Liver (tissue), 9 donors: ENCODE results near the gene C2. TPM values are rescaled to one million over a fixed set of nuclear protein-coding genes. Genes with fewer than 3 reads are reported as not detected.

ENCODE experiments used
- DNase-seq: peaks from one replicate; pipeline ENCODE4 v3.0.0-alpha.2; 2017; ENCODE audit warnings: low spot score
- H3K27ac ChIP-seq, 2 donors: one replicate each; pipeline ENCODE4 v1.7.0; 2013; ENCODE audit warnings: inconsistent platforms in 2 of 2, low read length in 2 of 2, control low read depth in 1 of 2, low read depth in 1 of 2, mild to moderate bottlenecking in 1 of 2
- H3K27me3 ChIP-seq, 4 donors: one replicate each; pipeline versions ENCODE4 v1.6.1 to v1.7.0; 2013; ENCODE audit warnings: low read length in 3 of 4, inconsistent platforms in 1 of 4, mild to moderate bottlenecking in 1 of 4, moderate library complexity in 1 of 4; ENCODE audit not compliant: control insufficient read depth in 4 of 4, insufficient read depth in 4 of 4
- H3K36me3 ChIP-seq, 4 donors: one replicate each; pipeline versions ENCODE4 v1.6.1 to v1.7.0; 2013; ENCODE audit warnings: low read length in 3 of 4, mild to moderate bottlenecking in 3 of 4, low read depth in 1 of 4, moderate library complexity in 1 of 4; ENCODE audit not compliant: control insufficient read depth in 4 of 4, insufficient read depth in 3 of 4
- H3K4me1 ChIP-seq, 4 donors: one replicate each; pipeline versions ENCODE4 v1.6.1 to v1.7.0; 2013; ENCODE audit warnings: low read length in 3 of 4, mild to moderate bottlenecking in 3 of 4, moderate library complexity in 1 of 4; ENCODE audit not compliant: control insufficient read depth in 4 of 4, insufficient read depth in 4 of 4
- H3K4me3 ChIP-seq, 3 donors: one replicate each; pipeline versions ENCODE4 v1.6.1 to v1.7.0; 2013; ENCODE audit warnings: low read length in 3 of 3, control low read depth in 1 of 3, low read depth in 1 of 3, mild to moderate bottlenecking in 1 of 3
- H3K9ac ChIP-seq, 2 donors: one replicate each; pipeline ENCODE4 v1.7.0; 2013; ENCODE audit warnings: low read length in 2 of 2, mild to moderate bottlenecking in 2 of 2, moderate library complexity in 2 of 2, control low read depth in 1 of 2, low read depth in 1 of 2
- H3K9me3 ChIP-seq, 4 donors: one replicate each; pipeline versions ENCODE4 v1.6.1 to v1.7.0; 2013; ENCODE audit warnings: low read length in 3 of 4; ENCODE audit not compliant: control insufficient read depth in 4 of 4
- FOXA2 ChIP-seq: IDR thresholded peaks from 2 replicates; pipeline ENCODE4 v1.6.1; 2016; ENCODE audit warnings: antibody characterized with exemption
- GABPA ChIP-seq, 2 donors: IDR thresholded peaks in 1 of 2; conservative IDR thresholded peaks in 1 of 2; 2 replicates each; pipeline ENCODE4 v1.6.1; 2016; ENCODE audit warnings: antibody characterized with exemption in 2 of 2, mild to moderate bottlenecking in 1 of 2, moderate library complexity in 1 of 2
- HNF4A ChIP-seq, 2 donors: conservative IDR thresholded peaks; 2 replicates each; pipeline ENCODE4 v1.6.1; 2016; ENCODE audit warnings: antibody characterized with exemption in 2 of 2, mild to moderate bottlenecking in 2 of 2
- HNF4G ChIP-seq: IDR thresholded peaks from 2 replicates; pipeline ENCODE4 v1.6.1; 2016; ENCODE audit warnings: antibody characterized with exemption
- JUND ChIP-seq, 2 donors: IDR thresholded peaks; 2 replicates each; pipeline ENCODE4 v1.6.1; 2016; ENCODE audit warnings: antibody characterized with exemption in 2 of 2
- RAD21 ChIP-seq, 2 donors: IDR thresholded peaks; 2 replicates each; pipeline ENCODE4 v1.6.1; 2016; ENCODE audit warnings: antibody characterized with exemption in 2 of 2, mild to moderate bottlenecking in 2 of 2
- RXRA ChIP-seq, 2 donors: IDR thresholded peaks; 2 replicates each; pipeline ENCODE4 v1.6.1; 2017 to 2018; ENCODE audit warnings: antibody characterized with exemption in 2 of 2, mild to moderate bottlenecking in 1 of 2
- SP1 ChIP-seq: IDR thresholded peaks from 2 replicates; pipeline ENCODE4 v1.6.1; 2018; ENCODE audit warnings: antibody characterized with exemption, mild to moderate bottlenecking
- TAF1 ChIP-seq: conservative IDR thresholded peaks from 2 replicates; pipeline ENCODE4 v1.6.1; 2016; ENCODE audit warnings: antibody characterized with exemption, mild to moderate bottlenecking
- WGBS: extraction: QIAGEN DNeasy Blood & Tissue Kit; methylation state at CpG from one replicate; pipeline ENCODE4 v1.1.7; 2013; 5-methylcytosine and 5-hydroxymethylcytosine counted together
- polyA plus RNA-seq, 2 donors: library from polyadenylated mRNA; stranded (reverse) in 1 of 2; unstranded in 1 of 2; fragments of 200-250 nt in 1 of 2; fragments of >200 nt in 1 of 2; fragmentation: Nextera tagmentation in 1 of 2; extraction: Ambion mirVana in 1 of 2; gene quantifications; one replicate each; pipeline versions ENCODE4 v1.2.1 to v1.2.3, GENCODE V29; 2013 to 2015
- total RNA-seq, 2 donors: library from RNA; depleted of rRNA; stranded (reverse); fragments of >200 nt; gene quantifications; one replicate each; pipeline ENCODE4 v1.2.3, GENCODE V29; 2014
- TF ChIP-seq, protein P1 (sequence below): fragments of 150-350 bp; IDR thresholded peaks from 2 replicates; pipeline ENCODE4 v1.5.1; 2017; ENCODE audit warnings: improper control_type of control experiment, low read depth, low read length; ENCODE audit not compliant: missing input control
- TF ChIP-seq, protein P2 (sequence below): IDR thresholded peaks from 2 replicates; pipeline ENCODE4 v1.6.1; 2016; ENCODE audit warnings: antibody characterized with exemption, mild to moderate bottlenecking
- TF ChIP-seq, protein P3 (sequence below): IDR thresholded peaks from 2 replicates; pipeline ENCODE4 v1.6.1; 2016; ENCODE audit warnings: antibody characterized with exemption
- TF ChIP-seq, protein P4 (sequence below): IDR thresholded peaks from 2 replicates; pipeline ENCODE4 v1.6.1; 2016; ENCODE audit warnings: antibody characterized with exemption
- donor health status: healthy.
- donor health status: healthy.
- donor health status: healthy.
- donor health status: healthy.
- donor health status: healthy.

C2 gene
- total and polyA plus RNA-seq, 4 donors = 212 to 522 (median 397) TPM

DNA sequence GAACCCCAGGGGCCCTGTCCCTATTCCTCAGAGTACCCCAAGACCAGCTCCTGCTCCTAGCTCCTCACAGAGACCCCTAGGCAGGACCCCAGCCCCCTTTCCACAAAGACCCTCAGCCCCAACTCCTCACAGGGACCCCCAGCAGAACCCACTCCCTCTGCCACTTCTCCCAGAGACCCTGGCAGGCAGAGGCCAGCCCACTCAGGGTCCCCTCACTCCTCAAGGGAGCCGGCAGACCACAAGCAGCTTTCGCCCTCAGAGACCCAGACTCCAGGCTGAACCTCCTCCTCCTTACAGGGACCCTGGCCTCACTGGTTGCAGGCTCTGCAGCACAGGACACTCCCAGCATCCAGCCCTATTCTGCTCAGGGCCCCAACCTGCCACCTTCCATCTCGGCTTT, 49.3 kb upstream of the C2 start:
- Histone ChIP-seq H3K27ac (no peak overlapping the region), H3K4me3 (no peak overlapping the region), H3K36me3 (peaks cover 7 to 31% (median 13%) of the 10 kb centered on the region in 4 donors), H3K9ac (no peak overlapping the region), H3K27me3 (no peaks in the 10 kb centered on the region), H3K9me3 (no peaks in the 10 kb centered on the region), H3K4me1 (no peaks in the 10 kb centered on the region)
- 87% methylated on average over 3 of the region's 3 CpGs for WGBS
- TF ChIP-seq, protein P1, sequence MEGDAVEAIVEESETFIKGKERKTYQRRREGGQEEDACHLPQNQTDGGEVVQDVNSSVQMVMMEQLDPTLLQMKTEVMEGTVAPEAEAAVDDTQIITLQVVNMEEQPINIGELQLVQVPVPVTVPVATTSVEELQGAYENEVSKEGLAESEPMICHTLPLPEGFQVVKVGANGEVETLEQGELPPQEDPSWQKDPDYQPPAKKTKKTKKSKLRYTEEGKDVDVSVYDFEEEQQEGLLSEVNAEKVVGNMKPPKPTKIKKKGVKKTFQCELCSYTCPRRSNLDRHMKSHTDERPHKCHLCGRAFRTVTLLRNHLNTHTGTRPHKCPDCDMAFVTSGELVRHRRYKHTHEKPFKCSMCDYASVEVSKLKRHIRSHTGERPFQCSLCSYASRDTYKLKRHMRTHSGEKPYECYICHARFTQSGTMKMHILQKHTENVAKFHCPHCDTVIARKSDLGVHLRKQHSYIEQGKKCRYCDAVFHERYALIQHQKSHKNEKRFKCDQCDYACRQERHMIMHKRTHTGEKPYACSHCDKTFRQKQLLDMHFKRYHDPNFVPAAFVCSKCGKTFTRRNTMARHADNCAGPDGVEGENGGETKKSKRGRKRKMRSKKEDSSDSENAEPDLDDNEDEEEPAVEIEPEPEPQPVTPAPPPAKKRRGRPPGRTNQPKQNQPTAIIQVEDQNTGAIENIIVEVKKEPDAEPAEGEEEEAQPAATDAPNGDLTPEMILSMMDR = no peak
- TF ChIP-seq TAF1 (no peak), SP1 (no peak), RXRA (IDR thresholded peaks at IDR 0.05) (no peak), RAD21 (IDR thresholded peaks at IDR 0.05) (no peak), HNF4A (conservative IDR thresholded peaks at IDR 0.05) (no peak), HNF4G (no peak), JUND (IDR thresholded peaks at IDR 0.05) (no peak), FOXA2 (no peak)
- TF ChIP-seq, protein P2, sequence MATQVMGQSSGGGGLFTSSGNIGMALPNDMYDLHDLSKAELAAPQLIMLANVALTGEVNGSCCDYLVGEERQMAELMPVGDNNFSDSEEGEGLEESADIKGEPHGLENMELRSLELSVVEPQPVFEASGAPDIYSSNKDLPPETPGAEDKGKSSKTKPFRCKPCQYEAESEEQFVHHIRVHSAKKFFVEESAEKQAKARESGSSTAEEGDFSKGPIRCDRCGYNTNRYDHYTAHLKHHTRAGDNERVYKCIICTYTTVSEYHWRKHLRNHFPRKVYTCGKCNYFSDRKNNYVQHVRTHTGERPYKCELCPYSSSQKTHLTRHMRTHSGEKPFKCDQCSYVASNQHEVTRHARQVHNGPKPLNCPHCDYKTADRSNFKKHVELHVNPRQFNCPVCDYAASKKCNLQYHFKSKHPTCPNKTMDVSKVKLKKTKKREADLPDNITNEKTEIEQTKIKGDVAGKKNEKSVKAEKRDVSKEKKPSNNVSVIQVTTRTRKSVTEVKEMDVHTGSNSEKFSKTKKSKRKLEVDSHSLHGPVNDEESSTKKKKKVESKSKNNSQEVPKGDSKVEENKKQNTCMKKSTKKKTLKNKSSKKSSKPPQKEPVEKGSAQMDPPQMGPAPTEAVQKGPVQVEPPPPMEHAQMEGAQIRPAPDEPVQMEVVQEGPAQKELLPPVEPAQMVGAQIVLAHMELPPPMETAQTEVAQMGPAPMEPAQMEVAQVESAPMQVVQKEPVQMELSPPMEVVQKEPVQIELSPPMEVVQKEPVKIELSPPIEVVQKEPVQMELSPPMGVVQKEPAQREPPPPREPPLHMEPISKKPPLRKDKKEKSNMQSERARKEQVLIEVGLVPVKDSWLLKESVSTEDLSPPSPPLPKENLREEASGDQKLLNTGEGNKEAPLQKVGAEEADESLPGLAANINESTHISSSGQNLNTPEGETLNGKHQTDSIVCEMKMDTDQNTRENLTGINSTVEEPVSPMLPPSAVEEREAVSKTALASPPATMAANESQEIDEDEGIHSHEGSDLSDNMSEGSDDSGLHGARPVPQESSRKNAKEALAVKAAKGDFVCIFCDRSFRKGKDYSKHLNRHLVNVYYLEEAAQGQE = no peak
- TF ChIP-seq, protein P3, sequence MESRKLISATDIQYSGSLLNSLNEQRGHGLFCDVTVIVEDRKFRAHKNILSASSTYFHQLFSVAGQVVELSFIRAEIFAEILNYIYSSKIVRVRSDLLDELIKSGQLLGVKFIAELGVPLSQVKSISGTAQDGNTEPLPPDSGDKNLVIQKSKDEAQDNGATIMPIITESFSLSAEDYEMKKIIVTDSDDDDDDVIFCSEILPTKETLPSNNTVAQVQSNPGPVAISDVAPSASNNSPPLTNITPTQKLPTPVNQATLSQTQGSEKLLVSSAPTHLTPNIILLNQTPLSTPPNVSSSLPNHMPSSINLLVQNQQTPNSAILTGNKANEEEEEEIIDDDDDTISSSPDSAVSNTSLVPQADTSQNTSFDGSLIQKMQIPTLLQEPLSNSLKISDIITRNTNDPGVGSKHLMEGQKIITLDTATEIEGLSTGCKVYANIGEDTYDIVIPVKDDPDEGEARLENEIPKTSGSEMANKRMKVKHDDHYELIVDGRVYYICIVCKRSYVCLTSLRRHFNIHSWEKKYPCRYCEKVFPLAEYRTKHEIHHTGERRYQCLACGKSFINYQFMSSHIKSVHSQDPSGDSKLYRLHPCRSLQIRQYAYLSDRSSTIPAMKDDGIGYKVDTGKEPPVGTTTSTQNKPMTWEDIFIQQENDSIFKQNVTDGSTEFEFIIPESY = no peak
- TF ChIP-seq, protein P4, sequence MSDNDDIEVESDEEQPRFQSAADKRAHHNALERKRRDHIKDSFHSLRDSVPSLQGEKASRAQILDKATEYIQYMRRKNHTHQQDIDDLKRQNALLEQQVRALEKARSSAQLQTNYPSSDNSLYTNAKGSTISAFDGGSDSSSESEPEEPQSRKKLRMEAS = no peak
- DNase-seq = no peak

DNA sequence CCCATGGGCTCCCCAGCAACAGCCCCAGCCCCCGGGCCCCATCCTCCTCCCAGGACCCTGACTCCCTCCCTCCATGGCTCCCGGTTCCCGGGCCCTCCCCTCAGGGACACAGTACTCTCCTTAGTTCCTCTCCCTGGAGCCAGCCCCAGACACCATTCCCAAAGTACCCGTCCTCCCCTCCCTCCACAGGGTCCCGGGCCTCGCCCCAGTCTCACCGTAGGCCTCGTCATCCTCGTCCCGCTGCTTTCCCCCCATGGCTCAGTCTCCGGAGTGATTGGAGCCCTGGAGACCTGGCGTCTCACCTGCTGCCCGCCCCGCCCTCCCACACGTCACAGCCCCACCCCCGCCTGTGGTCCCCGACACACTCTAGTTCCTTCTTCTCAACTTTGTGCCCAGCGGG, 48.8 kb upstream of the C2 start, which contains the start of gene SLC44A4:
TSS of gene SLC44A4 (minus strand) at position 272 of the 400 bp plus-strand sequence. CDS start at position 255, 17 bp downstream.
- Histone ChIP-seq H3K9me3 (no peaks in the 10 kb centered on the region), H3K4me3 (no peak within 1 kb of the TSS), H3K36me3 (peaks cover 11 to 36% (median 16%) of the 10 kb centered on the region in 4 donors), H3K9ac (no peak within 1 kb of the TSS), H3K4me1 (no peaks in the 10 kb centered on the region), H3K27ac (no peak within 1 kb of the TSS), H3K27me3 (no peaks in the 10 kb centered on the region)
- TF ChIP-seq JUND (IDR thresholded peaks at IDR 0.05) = no peak
- TF ChIP-seq GABPA (IDR thresholded peaks at IDR 0.05 in 1 of 2, conservative IDR thresholded peaks at IDR 0.05 in 1 of 2) = no peak
- no peak for TF ChIP-seq RAD21 (IDR thresholded peaks at IDR 0.05)
- TF ChIP-seq, protein P2 = no peak
- 81% methylated on average over 18 of the region's 18 CpGs for WGBS
- no peak for DNase-seq
